ENCODE results near the gene CSN1S1.
"Not testable (repeated sequence)": the region's sequence is repeated elsewhere in the genome, so short reads cannot be mapped to it uniquely, and the experiment has no call there.

CSN1S1 gene, protein sequence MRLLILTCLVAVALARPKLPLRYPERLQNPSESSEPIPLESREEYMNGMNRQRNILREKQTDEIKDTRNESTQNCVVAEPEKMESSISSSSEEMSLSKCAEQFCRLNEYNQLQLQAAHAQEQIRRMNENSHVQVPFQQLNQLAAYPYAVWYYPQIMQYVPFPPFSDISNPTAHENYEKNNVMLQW

DNA sequence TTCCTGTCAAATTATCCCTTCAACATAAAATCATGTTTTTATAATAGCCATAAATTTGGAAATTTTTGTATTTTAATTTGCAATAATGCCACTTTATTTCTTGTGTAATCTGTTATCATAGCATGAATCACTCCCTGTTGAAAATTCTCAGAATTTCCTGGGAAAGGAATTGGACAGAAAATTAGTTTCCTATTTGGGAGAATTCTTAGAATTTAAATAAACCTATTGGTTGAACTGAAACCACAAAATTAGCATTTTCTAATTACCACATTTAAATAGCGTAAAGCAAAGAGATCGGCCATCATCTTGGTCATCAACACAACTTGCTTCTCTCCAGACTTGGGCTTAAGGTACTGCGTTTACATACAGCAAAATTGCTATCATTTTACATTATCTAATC, at the start of gene CSN1S1:
CSN1S1 (plus strand) TSS at position 301 of the 400 bp plus-strand sequence. CDS start 1,488 bp downstream, outside the sequence.
- H2AFZ ChIP-seq (ENCODE audit: low read depth, low read length) = no peak within 1 kb of the TSS
- no peaks in the 10 kb centered on the region for H3K4me1 ChIP-seq (ENCODE audit: insufficient read depth, low read length)
- no peaks in the 10 kb centered on the region for H3K9me3 ChIP-seq (ENCODE audit: low read length)
- no peaks in the 10 kb centered on the region for H3K27me3 ChIP-seq (ENCODE audit: insufficient read depth, low read length)
- H3K4me3 ChIP-seq (ENCODE audit: low read length) = no peak within 1 kb of the TSS
- H3K36me3 ChIP-seq (ENCODE audit: insufficient read depth, low read length) = no peaks in the 10 kb centered on the region

DNA sequence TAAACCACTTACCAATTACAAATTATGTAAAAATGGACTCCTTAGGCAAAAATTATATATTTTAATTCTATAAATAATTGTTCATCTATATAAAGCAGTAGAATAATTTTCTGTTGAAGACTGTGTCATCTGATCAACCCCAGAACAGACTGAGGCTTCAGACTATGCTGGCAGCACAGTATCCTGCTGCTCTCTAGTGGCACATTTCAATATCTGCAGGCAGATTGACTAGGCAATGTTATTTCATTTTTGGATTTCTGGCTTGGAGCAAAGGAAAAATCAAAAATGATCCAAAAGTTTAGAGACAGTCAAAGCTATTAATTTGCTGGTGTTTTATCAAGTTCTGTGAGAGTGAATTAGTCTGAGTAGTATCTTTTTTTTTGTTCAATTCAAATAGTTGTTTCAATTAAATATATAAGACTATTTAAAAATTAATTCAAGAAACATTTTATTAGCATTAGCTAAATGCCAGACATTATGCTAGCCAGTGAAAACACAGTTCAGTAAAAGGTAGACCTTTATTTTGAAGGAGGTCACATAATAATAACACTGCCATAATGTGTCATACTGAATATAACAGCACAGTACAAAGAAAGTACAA, 49.6 kb upstream of the CSN1S1 start:
- Histone ChIP-seq H3K9me3 (ENCODE audit: low read length) (no peaks in the 10 kb centered on the region), H3K27me3 (ENCODE audit: insufficient read depth, low read length) (no peaks in the 10 kb centered on the region), H2AFZ (ENCODE audit: low read depth, low read length) (no peak overlapping the region), H3K4me3 (ENCODE audit: low read length) (no peak overlapping the region), H3K4me1 (ENCODE audit: insufficient read depth, low read length) (no peaks in the 10 kb centered on the region), H3K36me3 (ENCODE audit: insufficient read depth, low read length) (no peaks in the 10 kb centered on the region)

DNA sequence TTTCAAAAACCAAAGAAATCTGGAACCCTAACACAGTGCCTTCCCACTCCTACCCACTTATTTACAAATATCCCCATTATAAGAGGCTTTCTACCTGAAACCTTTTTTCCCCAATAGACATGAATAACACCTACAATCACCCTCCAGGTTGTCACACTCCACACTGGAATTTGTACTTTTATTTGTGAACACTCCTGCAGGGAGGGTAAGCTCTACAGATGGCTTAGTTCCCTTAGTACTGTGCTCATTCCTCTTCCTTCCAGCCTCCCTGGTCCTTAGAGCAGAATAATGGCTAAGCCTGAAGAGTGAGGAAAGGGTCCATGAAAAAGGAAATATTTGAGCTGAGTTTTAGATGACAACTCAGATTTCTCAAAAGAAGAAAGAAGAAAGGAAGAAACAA, 48.7 kb upstream of the CSN1S1 start:
- Histone ChIP-seq H3K4me1 (ENCODE audit: insufficient read depth, low read length) (no peaks in the 10 kb centered on the region), H2AFZ (ENCODE audit: low read depth, low read length) (no peak overlapping the region), H3K4me3 (ENCODE audit: low read length) (no peak overlapping the region), H3K36me3 (ENCODE audit: insufficient read depth, low read length) (no peaks in the 10 kb centered on the region), H3K27me3 (ENCODE audit: insufficient read depth, low read length) (no peaks in the 10 kb centered on the region), H3K9me3 (ENCODE audit: low read length) (no peaks in the 10 kb centered on the region)

DNA sequence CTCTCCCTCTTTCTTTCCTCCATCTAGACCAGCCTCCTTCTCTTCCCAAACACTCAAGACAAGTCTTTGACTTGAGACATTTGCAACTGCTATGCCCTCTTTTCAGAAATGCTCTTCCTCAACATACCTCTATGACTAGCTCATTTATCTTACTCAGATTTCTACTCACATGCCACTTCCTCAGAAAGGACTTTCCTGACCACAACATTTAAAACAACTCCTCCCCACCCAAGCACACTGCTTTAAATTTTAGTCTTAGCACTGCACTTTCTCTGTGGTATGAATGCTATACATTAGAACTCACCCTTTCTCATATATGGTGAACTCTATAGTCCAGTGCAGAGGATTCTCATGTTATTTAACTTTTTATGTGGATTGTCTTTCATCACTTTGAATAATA, 42.5 kb upstream of the CSN1S1 start:
- Histone ChIP-seq H3K27me3 (ENCODE audit: insufficient read depth, low read length) (no peaks in the 10 kb centered on the region), H3K4me1 (ENCODE audit: insufficient read depth, low read length) (no peaks in the 10 kb centered on the region), H3K9me3 (ENCODE audit: low read length) (no peaks in the 10 kb centered on the region), H3K36me3 (ENCODE audit: insufficient read depth, low read length) (no peaks in the 10 kb centered on the region), H2AFZ (ENCODE audit: low read depth, low read length) (no peak overlapping the region), H3K4me3 (ENCODE audit: low read length) (no peak overlapping the region)

DNA sequence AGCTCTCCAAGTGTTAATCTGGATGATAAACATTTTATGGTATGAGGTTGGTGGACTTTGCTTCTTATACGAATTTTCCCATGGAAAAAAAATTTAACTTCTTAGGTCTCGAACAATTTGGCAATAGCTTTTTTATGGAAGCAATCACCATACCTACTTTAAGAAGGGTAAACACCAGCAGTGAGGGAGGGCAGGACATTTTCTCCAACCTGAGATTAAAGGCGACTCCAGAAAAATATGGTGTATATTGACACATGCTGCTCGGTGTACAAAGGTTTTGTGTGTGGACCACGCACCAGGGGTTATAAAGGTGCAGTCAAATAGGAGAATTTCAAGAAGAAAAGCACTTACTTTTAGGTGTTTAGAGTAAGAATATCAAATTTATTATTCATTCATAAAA, 36.7 kb upstream of the CSN1S1 start:
- H3K9me3 ChIP-seq (ENCODE audit: low read length) = no peaks in the 10 kb centered on the region
- no peaks in the 10 kb centered on the region for H3K36me3 ChIP-seq (ENCODE audit: insufficient read depth, low read length)

DNA sequence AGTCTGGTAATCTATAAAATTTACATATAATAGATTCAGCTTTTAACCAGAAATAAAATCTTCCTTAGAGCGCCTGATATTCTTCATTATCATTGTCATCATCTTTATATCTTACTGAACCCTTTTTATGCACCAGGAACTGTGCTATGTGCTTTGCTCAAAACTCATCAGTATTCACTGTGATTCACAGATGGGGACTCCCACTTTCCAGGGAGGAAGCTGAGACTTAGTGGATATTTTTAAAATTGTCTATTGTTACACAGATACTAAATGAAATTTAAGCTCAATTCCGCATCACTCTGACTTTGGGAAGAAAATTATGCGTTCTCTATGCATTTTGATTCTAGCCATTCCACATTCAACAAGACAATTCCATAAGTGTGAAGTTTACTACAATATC, 36.1 kb upstream of the CSN1S1 start:
- Histone ChIP-seq H2AFZ (ENCODE audit: low read depth, low read length) (no peak overlapping the region), H3K36me3 (ENCODE audit: insufficient read depth, low read length) (no peaks in the 10 kb centered on the region), H3K27me3 (ENCODE audit: insufficient read depth, low read length) (no peaks in the 10 kb centered on the region), H3K4me1 (ENCODE audit: insufficient read depth, low read length) (no peaks in the 10 kb centered on the region), H3K4me3 (ENCODE audit: low read length) (no peak overlapping the region), H3K9me3 (ENCODE audit: low read length) (no peaks in the 10 kb centered on the region)

More for the DNA sequence above, 36.7 kb upstream of the CSN1S1 start:
- no peaks in the 10 kb centered on the region for H3K27me3 ChIP-seq (ENCODE audit: insufficient read depth, low read length)
- H2AFZ ChIP-seq (ENCODE audit: low read depth, low read length) = no peak overlapping the region
- no peak overlapping the region for H3K4me3 ChIP-seq (ENCODE audit: low read length)
- no peaks in the 10 kb centered on the region for H3K4me1 ChIP-seq (ENCODE audit: insufficient read depth, low read length)

DNA sequence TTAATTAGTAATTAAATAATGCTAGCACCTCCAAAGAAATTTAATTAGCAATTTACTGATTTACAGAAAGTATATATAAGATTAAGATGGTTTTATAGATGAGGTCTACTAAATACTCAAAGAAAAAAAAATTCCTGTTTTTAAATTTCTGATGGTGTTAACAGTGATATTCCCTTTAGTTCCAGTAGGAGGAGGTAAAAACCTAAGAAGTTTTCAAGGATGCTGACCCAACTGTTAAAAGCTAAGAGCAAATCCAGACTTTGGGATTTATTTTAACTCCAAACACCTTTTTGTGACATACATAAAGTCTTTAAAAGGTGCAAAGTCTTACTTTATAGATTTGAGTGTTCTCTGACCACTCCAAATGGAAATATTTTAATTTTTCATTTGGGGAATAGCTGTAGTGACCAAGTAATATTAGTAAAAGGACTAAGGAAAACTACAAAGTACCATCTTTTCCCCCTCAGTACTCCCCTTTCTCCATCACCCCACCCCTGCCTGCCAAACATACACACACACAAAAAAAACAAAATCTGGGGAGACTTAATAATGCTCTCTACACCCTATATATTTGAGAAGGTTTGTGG, 34.2 kb upstream of the CSN1S1 start:
- Histone ChIP-seq H2AFZ (ENCODE audit: low read depth, low read length) (no peak overlapping the region), H3K9me3 (ENCODE audit: low read length) (no peaks in the 10 kb centered on the region), H3K27me3 (ENCODE audit: insufficient read depth, low read length) (no peaks in the 10 kb centered on the region), H3K4me1 (ENCODE audit: insufficient read depth, low read length) (no peaks in the 10 kb centered on the region), H3K4me3 (ENCODE audit: low read length) (no peak overlapping the region), H3K36me3 (ENCODE audit: insufficient read depth, low read length) (no peaks in the 10 kb centered on the region)

DNA sequence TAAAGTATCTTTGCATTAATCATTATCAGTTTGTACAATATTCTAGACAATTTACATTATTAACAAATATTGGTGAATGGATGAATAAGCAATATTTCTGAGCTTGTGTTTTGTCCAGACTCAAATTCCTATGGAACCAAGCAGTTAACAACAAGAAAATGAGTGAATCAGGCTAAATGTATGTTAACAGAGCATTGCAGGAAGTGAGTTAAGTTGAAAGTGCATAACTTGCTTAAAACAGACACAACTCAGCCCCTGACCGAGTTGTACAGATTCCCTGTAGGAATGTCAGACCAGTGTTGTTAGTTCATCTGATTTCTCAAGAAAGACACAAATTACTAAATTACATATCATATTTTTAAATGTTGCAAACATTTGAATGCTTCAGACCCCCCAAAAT, 23.7 kb upstream of the CSN1S1 start:
- Histone ChIP-seq H2AFZ (ENCODE audit: low read depth, low read length) (no peak overlapping the region), H3K4me3 (ENCODE audit: low read length) (no peak overlapping the region), H3K4me1 (ENCODE audit: insufficient read depth, low read length) (no peaks in the 10 kb centered on the region)

DNA sequence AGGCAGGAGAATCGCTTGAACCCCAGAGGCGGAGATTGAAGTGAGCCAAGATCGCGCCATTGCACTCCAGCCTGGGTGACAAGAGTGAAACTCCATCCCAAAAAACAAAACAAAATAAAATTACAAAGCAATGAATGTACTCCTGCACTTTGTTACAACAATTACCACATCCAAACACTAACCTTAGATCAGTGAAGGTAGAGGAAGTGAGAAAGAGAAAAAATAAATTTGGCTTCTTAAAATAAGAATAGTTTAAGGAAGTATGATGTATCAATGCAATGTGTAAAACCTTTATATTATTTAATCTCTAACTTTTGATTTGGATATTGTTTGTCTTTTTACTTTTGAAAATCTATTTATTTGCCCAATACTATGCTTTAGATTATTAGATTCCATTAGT, 21.7 kb upstream of the CSN1S1 start:
- Histone ChIP-seq H2AFZ (ENCODE audit: low read depth, low read length) (no peak overlapping the region), H3K9me3 (ENCODE audit: low read length) (no peaks in the 10 kb centered on the region), H3K4me3 (ENCODE audit: low read length) (no peak overlapping the region), H3K36me3 (ENCODE audit: insufficient read depth, low read length) (no peaks in the 10 kb centered on the region), H3K4me1 (ENCODE audit: insufficient read depth, low read length) (no peaks in the 10 kb centered on the region), H3K27me3 (ENCODE audit: insufficient read depth, low read length) (no peaks in the 10 kb centered on the region)

More for the DNA sequence above, 23.7 kb upstream of the CSN1S1 start:
- H3K36me3 ChIP-seq (ENCODE audit: insufficient read depth, low read length) = no peaks in the 10 kb centered on the region
- H3K9me3 ChIP-seq (ENCODE audit: low read length) = no peaks in the 10 kb centered on the region
- no peaks in the 10 kb centered on the region for H3K27me3 ChIP-seq (ENCODE audit: insufficient read depth, low read length)

DNA sequence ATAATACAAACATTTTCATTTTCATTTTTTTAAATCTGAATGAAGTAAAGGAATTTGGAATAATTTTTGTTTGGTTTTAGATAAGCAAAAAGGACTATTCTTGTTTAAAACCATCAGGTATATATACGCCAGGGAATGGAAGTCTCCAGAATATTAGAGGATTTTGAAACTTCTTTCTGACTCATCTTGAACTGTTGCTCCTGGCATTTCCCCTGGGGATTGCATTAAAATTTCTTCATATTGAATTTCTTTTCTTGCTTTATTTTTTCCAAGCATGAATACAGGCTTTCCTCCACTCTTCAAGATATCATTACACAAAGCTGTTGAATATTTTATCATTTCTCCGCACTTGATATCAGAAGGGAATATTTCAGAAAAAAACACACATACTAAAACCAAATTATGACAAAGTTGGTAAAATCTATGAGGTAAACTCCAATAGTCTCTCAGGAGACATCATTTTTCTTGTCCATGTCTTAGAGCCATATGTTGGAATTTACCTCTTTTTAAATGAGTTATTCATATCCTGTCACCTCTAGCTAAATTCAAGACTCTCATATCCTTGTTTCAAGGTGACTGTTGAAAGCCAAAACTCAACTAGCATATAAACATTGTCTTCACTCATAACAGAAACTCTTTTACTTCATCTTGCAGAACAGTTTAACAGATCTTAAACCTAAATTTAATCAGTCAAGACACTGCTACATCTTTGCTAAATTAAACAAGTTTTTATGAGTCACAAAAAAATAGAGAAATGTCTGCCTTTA, 20.7 kb upstream of the CSN1S1 start:
- no peaks in the 10 kb centered on the region for H3K9me3 ChIP-seq (ENCODE audit: low read length)
- H3K36me3 ChIP-seq (ENCODE audit: insufficient read depth, low read length) = no peaks in the 10 kb centered on the region
- no peak overlapping the region for H2AFZ ChIP-seq (ENCODE audit: low read depth, low read length)
- no peaks in the 10 kb centered on the region for H3K27me3 ChIP-seq (ENCODE audit: insufficient read depth, low read length)
- no peaks in the 10 kb centered on the region for H3K4me1 ChIP-seq (ENCODE audit: insufficient read depth, low read length)
- H3K4me3 ChIP-seq (ENCODE audit: low read length) = no peak overlapping the region

DNA sequence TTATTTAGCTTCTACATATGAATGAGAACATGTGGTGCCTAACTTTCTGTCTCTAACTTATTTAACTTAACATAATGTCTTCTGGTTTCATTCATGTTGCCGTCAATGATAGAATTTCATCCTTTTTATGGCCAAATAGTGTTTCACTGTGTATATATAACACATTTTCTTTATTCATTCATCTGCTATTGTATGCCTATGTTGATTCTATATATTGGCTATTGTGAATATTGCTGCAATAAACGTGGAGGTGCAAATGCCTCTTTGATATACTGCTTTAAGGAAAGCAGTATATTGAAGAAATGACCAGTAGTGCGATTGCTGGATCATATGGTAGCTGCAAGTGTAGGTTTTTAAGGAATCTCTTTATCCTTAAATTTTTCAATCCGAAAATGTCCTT, 10.0 kb upstream of the CSN1S1 start:
- H3K4me3 ChIP-seq (ENCODE audit: low read length) = no peak overlapping the region
- no peaks in the 10 kb centered on the region for H3K27me3 ChIP-seq (ENCODE audit: insufficient read depth, low read length)
- H3K9me3 ChIP-seq (ENCODE audit: low read length) = no peaks in the 10 kb centered on the region
- H2AFZ ChIP-seq (ENCODE audit: low read depth, low read length) = no peak overlapping the region
- no peaks in the 10 kb centered on the region for H3K4me1 ChIP-seq (ENCODE audit: insufficient read depth, low read length)
- no peaks in the 10 kb centered on the region for H3K36me3 ChIP-seq (ENCODE audit: insufficient read depth, low read length)

DNA sequence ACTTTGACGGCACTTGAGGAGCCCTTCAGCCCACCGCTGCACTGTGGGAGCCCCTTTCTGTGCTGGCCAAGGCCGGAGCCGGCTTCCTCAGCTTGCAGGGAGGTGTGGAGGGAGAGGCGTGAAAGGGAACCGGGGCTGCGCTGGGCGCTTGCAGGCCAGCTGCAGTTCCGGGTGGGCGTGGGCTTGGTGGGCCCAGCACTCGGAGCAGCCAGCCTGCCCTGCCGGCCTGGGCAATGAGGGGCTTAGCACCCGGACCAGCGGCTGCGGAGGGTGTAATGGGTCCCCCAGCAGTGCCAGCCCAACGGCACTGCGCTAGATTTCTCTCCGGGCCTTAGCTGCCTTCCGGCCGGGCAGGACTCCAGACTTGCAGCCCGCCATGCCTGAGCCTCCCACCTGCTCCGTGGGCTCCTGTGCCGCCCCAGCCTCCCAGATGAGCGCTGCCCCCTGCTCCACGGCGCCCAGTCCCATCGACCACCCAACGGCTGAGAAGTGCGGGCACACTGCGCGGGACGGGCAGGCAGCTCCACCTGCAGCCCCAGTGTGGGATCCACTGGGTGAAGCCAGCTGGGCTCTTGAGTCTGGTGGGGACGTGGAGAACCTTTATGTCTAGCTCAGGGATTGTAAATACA, 7.0 kb upstream of the CSN1S1 start:
- H3K4me3 ChIP-seq (ENCODE audit: low read length); H3K27me3 ChIP-seq (ENCODE audit: insufficient read depth, low read length); H3K4me1 ChIP-seq (ENCODE audit: insufficient read depth, low read length); H3K9me3 ChIP-seq (ENCODE audit: low read length); H2AFZ ChIP-seq (ENCODE audit: low read depth, low read length); H3K36me3 ChIP-seq (ENCODE audit: insufficient read depth, low read length): not testable (repeated sequence)

DNA sequence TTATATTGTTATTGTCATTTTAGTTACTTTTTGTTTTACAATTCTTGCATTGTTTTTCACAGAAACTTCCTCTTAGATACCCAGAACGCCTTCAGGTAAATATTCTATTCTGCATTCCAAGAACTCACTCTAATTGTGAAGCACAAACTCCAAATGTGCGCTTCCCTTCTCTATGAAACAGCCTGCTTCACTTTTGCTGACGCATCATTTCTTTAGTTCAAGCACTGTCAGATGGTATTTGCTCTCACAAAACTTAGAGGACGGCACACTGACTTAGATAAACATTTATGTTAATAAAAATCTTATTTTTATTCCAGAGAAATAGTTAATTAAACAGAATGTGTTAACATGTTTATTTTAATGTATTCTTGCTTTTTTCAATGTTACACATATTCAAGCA, 3.3 kb downstream of the CSN1S1 start:
- no peaks in the 10 kb centered on the region for H3K9me3 ChIP-seq (ENCODE audit: low read length)
- H3K36me3 ChIP-seq (ENCODE audit: insufficient read depth, low read length) = no peaks in the 10 kb centered on the region
- no peaks in the 10 kb centered on the region for H3K27me3 ChIP-seq (ENCODE audit: insufficient read depth, low read length)
- H2AFZ ChIP-seq (ENCODE audit: low read depth, low read length) = no peak overlapping the region
- no peaks in the 10 kb centered on the region for H3K4me1 ChIP-seq (ENCODE audit: insufficient read depth, low read length)
- H3K4me3 ChIP-seq (ENCODE audit: low read length) = no peak overlapping the region

All from neuron (in vitro differentiated cells).